Fibroblast of lung (primary cell): ENCODE data around the gene ZC3H13. TPM values are rescaled to one million over a fixed set of nuclear protein-coding genes. Genes with fewer than 3 reads are reported as not detected.

Experiments
- DNase-seq, 2 donors: peaks; one replicate each; pipeline versions ENCODE4 v3.0.0 to v3.0.0-alpha.2; 2010; ENCODE audit warnings: low read depth in 2 of 2
- H2AFZ ChIP-seq: 2 replicates; pipeline ENCODE4 v1.5.1; 2012; ENCODE audit warnings: low read length, control low read depth, inconsistent platforms
- H3K27ac ChIP-seq: 2 replicates; pipeline ENCODE4 v1.5.1; 2011; ENCODE audit warnings: low read length, control low read depth; ENCODE audit not compliant: insufficient read depth
- H3K27me3 ChIP-seq: 2 replicates; pipeline ENCODE4 v1.5.1; 2011; ENCODE audit warnings: mild to moderate bottlenecking, low read length; ENCODE audit not compliant: control insufficient read depth, insufficient read depth
- H3K36me3 ChIP-seq: 2 replicates; pipeline ENCODE4 v1.5.1; 2011; ENCODE audit warnings: low read length; ENCODE audit not compliant: control insufficient read depth, insufficient read depth
- H3K4me1 ChIP-seq: 2 replicates; pipeline ENCODE4 v1.5.1; 2011; ENCODE audit warnings: low read length; ENCODE audit not compliant: control insufficient read depth, insufficient read depth; ENCODE audit errors: extremely low read depth
- H3K4me2 ChIP-seq: 2 replicates; pipeline ENCODE4 v1.5.1; 2011; ENCODE audit warnings: low read length, control low read depth; ENCODE audit not compliant: insufficient read depth; ENCODE audit errors: extremely low read depth
- H3K4me3 ChIP-seq, 4 experiments: fragments of 200-600 bp in 1 of 4; sonication (generic) in 1 of 4; replicated peaks in 1 of 4; 2 replicates each; pipeline ENCODE4 v1.5.1; 2011 to 2016; ENCODE audit warnings: low read length in 4 of 4, low read depth in 3 of 4, mild to moderate bottlenecking in 3 of 4, control low read depth in 2 of 4, inconsistent platforms in 1 of 4, mixed read lengths in 1 of 4; ENCODE audit not compliant: insufficient read depth in 1 of 4; ENCODE audit errors: control extremely low read depth in 1 of 4
- H3K79me2 ChIP-seq: 2 replicates; pipeline ENCODE4 v1.5.1; 2012; ENCODE audit warnings: mild to moderate bottlenecking, low read length, inconsistent platforms; ENCODE audit not compliant: control insufficient read depth, insufficient read depth
- H3K9ac ChIP-seq: 2 replicates; pipeline ENCODE4 v1.5.1; 2011; ENCODE audit warnings: mild to moderate bottlenecking, low read length, control low read depth; ENCODE audit not compliant: insufficient read depth
- H3K9me3 ChIP-seq: 2 replicates; pipeline ENCODE4 v1.5.1; 2012; ENCODE audit warnings: low read depth, low read length; ENCODE audit not compliant: control insufficient read depth, insufficient read depth
- H4K20me1 ChIP-seq: 2 replicates; pipeline ENCODE4 v1.5.1; 2011; ENCODE audit warnings: low read length; ENCODE audit not compliant: control insufficient read depth, insufficient read depth; ENCODE audit errors: extremely low read depth
- EZH2 ChIP-seq: IDR thresholded peaks from 2 replicates; pipeline ENCODE4 v1.5.1; 2012; ENCODE audit warnings: low read length, control low read depth, mild to moderate bottlenecking; ENCODE audit errors: missing control alignments
- polyA plus RNA-seq, 2 donors: library from polyadenylated mRNA; depleted of rRNA in 1 of 2; stranded (reverse) in 1 of 2; unstranded in 1 of 2; fragments of >200 nt; gene quantifications; 2 replicates each; pipeline ENCODE4 v1.2.1, GENCODE V29; 2011 to 2012; ENCODE audit warnings: missing spikeins in 1 of 2
- total RNA-seq: library from RNA; depleted of rRNA; stranded (reverse); fragments of >200 nt; gene quantifications from 2 replicates; pipeline ENCODE4 v1.2.1, GENCODE V29; 2014
- TF ChIP-seq, protein P1 (sequence below), 2 donors: IDR thresholded peaks in 1 of 2; conservative IDR thresholded peaks in 1 of 2; 1 replicate in 1 of 2; 2 replicates in 1 of 2; pipeline ENCODE4 v1.5.1; 2011 to 2012; ENCODE audit warnings: low read length in 2 of 2, control low read depth in 1 of 2, inconsistent platforms in 1 of 2, low read depth in 1 of 2, mild to moderate bottlenecking in 1 of 2

Gene ZC3H13
- total and polyA plus RNA-seq, 2 donors (not counting 1 experiment from before 2014, with no cell fraction given) = 4.5 to 21.8 TPM

DNA sequence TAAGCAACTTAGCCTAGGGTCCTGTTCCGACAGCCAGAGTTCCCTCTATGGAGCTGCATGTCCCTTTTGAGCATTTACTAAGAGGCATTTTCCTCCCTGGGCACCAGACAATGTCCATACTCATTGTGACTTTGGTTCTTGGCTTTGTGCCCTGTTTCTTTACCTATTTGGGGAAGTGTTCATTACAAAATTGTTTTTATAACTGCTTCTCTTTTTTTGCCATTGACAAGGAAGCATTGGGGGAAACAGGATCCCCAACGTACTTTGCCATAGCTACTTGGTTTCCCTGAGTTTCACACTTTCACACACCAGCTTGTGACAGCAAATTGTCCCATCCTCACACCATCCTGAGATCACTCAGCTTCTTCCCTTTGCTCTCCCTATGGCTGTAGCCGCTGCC, 119.9 kb downstream of the ZC3H13 start:
- Histone ChIP-seq H3K4me3 (no peak overlapping the region), H3K27ac (no peak overlapping the region), H3K27me3 (peaks cover 18% of the 10 kb centered on the region), H3K9ac (no peak overlapping the region), H3K36me3 (no peaks in the 10 kb centered on the region), H4K20me1 (no peaks in the 10 kb centered on the region), H3K4me2 (no peak overlapping the region), H3K9me3 (no peaks in the 10 kb centered on the region), H3K4me1 (no peaks in the 10 kb centered on the region), H3K79me2 (no peaks in the 10 kb centered on the region), H2AFZ (no peak overlapping the region)
- TF ChIP-seq EZH2 = no peak
- TF ChIP-seq, protein P1, sequence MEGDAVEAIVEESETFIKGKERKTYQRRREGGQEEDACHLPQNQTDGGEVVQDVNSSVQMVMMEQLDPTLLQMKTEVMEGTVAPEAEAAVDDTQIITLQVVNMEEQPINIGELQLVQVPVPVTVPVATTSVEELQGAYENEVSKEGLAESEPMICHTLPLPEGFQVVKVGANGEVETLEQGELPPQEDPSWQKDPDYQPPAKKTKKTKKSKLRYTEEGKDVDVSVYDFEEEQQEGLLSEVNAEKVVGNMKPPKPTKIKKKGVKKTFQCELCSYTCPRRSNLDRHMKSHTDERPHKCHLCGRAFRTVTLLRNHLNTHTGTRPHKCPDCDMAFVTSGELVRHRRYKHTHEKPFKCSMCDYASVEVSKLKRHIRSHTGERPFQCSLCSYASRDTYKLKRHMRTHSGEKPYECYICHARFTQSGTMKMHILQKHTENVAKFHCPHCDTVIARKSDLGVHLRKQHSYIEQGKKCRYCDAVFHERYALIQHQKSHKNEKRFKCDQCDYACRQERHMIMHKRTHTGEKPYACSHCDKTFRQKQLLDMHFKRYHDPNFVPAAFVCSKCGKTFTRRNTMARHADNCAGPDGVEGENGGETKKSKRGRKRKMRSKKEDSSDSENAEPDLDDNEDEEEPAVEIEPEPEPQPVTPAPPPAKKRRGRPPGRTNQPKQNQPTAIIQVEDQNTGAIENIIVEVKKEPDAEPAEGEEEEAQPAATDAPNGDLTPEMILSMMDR (conservative IDR thresholded peaks at IDR 0.05 in 1 of 2, IDR thresholded peaks at IDR 0.05 in 1 of 2; ENCODE audit: low read depth in 1 of 2, low read length in 2 of 2) = no peak
- no peak for DNase-seq

- Histone ChIP-seq H3K4me3 (no peak overlapping the region), H3K4me1 (no peaks in the 10 kb centered on the region), H3K9me3 (no peaks in the 10 kb centered on the region), H3K27me3 (peaks cover 16% of the 10 kb centered on the region), H3K36me3 (no peaks in the 10 kb centered on the region), H3K79me2 (no peaks in the 10 kb centered on the region), H3K27ac (no peak overlapping the region), H3K4me2 (no peak overlapping the region), H2AFZ (no peak overlapping the region), H4K20me1 (no peaks in the 10 kb centered on the region), H3K9ac (no peak overlapping the region)
- no peak for DNase-seq
- no peak for TF ChIP-seq EZH2
- TF ChIP-seq, protein P1 (conservative IDR thresholded peaks at IDR 0.05 in 1 of 2, IDR thresholded peaks at IDR 0.05 in 1 of 2; ENCODE audit: low read depth in 1 of 2, low read length in 2 of 2) = no peak
These were observed 120.4 kb downstream of the ZC3H13 start for GRCh38 chr13:45932172-45932571.

- TF ChIP-seq EZH2 = no peak
- TF ChIP-seq, protein P1 (conservative IDR thresholded peaks at IDR 0.05 in 1 of 2, IDR thresholded peaks at IDR 0.05 in 1 of 2; ENCODE audit: low read depth in 1 of 2, low read length in 2 of 2) = no peak
- Histone ChIP-seq H2AFZ (no peak overlapping the region), H3K27ac (no peak overlapping the region), H3K27me3 (peaks cover 16% of the 10 kb centered on the region), H3K9me3 (no peaks in the 10 kb centered on the region), H3K79me2 (no peaks in the 10 kb centered on the region), H3K36me3 (no peaks in the 10 kb centered on the region), H4K20me1 (no peaks in the 10 kb centered on the region), H3K4me2 (no peak overlapping the region), H3K4me1 (no peaks in the 10 kb centered on the region), H3K4me3 (no peak overlapping the region), H3K9ac (no peak overlapping the region)
- DNase-seq = no peak
These were observed 121.3 kb downstream of the ZC3H13 start for GRCh38 chr13:45931211-45931610.
